K562 (cell line): Measurements from ENCODE around the gene USH2A. TPM values are rescaled to one million over a fixed set of nuclear protein-coding genes. Genes with fewer than 3 reads are reported as not detected.

ENCODE experiments used
- ATAC-seq: fragments of 200-7000 bp; cut with Tn5 transposase; 3 replicates; pipeline ENCODE4 v1.9.1; 2020; ENCODE audit warnings: moderate library complexity
- BruUV-seq: library from RNA; stranded (reverse); fragments of 400-500 nt; replicated peaks from 2 replicates; lab custom pipeline; 2021; lab: Mats Ljungman, UMichigan
- CTCF ChIA-PET: fragments of 300-600 bp; formaldehyde crosslinking; extraction: SDS; loops from one replicate; lab custom pipeline; 2021; ENCODE audit warnings: low intra/inter-chr PET ratio; lab: Yijun Ruan, JAX
- POLR2A ChIA-PET: fragments of 300-600, 350-650 bp; sonication (Branson Sonifier 250); formaldehyde crosslinking; extraction: SDS; loops from one replicate; lab custom pipeline; 2021; ENCODE audit warnings: antibody characterized with exemption, inconsistent platforms; lab: Yijun Ruan, JAX
- DNase-seq, 4 experiments: peaks; one replicate each; pipeline versions ENCODE4 v3.0.0 to v3.0.0-alpha.2; 2011 to 2018; ENCODE audit warnings: low spot score in 3 of 4, mixed read lengths in 3 of 4; ENCODE audit errors: extremely low read depth in 1 of 4
- FAIRE-seq: peaks from 2 replicates; lab custom pipeline; 2011; peaks lifted over from hg19 to GRCh38; lab: Jason Lieb, UNC
- H2AFZ ChIP-seq: 2 replicates; pipeline ENCODE4 v1.6.0; 2011; ENCODE audit warnings: low read depth, low read length, control low read depth, inconsistent platforms
- H3K27ac ChIP-seq: fragments of 200-600 bp; 3 replicates; pipeline ENCODE4 v1.8.0; 2011; ENCODE audit warnings: low read depth, mild to moderate bottlenecking, control low read depth, inconsistent platforms, low read length, moderate library complexity, mixed read lengths; ENCODE audit errors: extremely low read depth
- H3K27me3 ChIP-seq, 2 experiments: fragments of 300-600 bp in 1 of 2; 2 replicates in 1 of 2; 3 replicates in 1 of 2; pipeline versions ENCODE4 v1.6.0 to v1.8.0; 2011; ENCODE audit warnings: inconsistent platforms in 2 of 2, low read length in 2 of 2, mild to moderate bottlenecking in 1 of 2, mixed read lengths in 1 of 2, moderate library complexity in 1 of 2; ENCODE audit not compliant: control insufficient read depth in 2 of 2, insufficient read depth in 2 of 2
- H3K36me3 ChIP-seq: fragments of 300-600 bp; 3 replicates; pipeline ENCODE4 v1.8.0; 2011; ENCODE audit warnings: mild to moderate bottlenecking, low read length, inconsistent platforms; ENCODE audit not compliant: control insufficient read depth, insufficient read depth
- H3K4me1 ChIP-seq, 2 experiments: fragments of 200-600 bp in 1 of 2; replicated peaks in 1 of 2; 2 replicates in 1 of 2; 3 replicates in 1 of 2; pipeline versions ENCODE4 v1.5.1 to v1.8.0; 2011; ENCODE audit warnings: inconsistent platforms in 2 of 2, low read length in 2 of 2, mild to moderate bottlenecking in 1 of 2, mixed read lengths in 1 of 2, moderate library complexity in 1 of 2; ENCODE audit not compliant: control insufficient read depth in 2 of 2, insufficient read depth in 2 of 2
- H3K4me2 ChIP-seq: 2 replicates; pipeline ENCODE4 v1.6.1; 2011; ENCODE audit warnings: low read length, control low read depth, inconsistent platforms, mixed read lengths; ENCODE audit not compliant: insufficient read depth
- H3K4me3 ChIP-seq: fragments of 200-600 bp; sonication (generic), shearing (Covaris generic); 2 replicates; pipeline ENCODE4 v1.5.1; 2016; ENCODE audit warnings: control low read depth, inconsistent platforms
- H3K79me2 ChIP-seq: fragments of 200-600 bp; 3 replicates; pipeline ENCODE4 v1.8.0; 2011; ENCODE audit warnings: low read length, inconsistent platforms; ENCODE audit not compliant: control insufficient read depth, insufficient read depth
- H3K9ac ChIP-seq, 2 experiments: 2 replicates each; pipeline versions ENCODE4 v1.6.0 to v1.6.1; 2011; ENCODE audit warnings: low read depth in 2 of 2, low read length in 2 of 2, control low read depth in 1 of 2, inconsistent platforms in 1 of 2, mild to moderate bottlenecking in 1 of 2, mixed read lengths in 1 of 2; ENCODE audit not compliant: insufficient read depth in 1 of 2
- H3K9me1 ChIP-seq: one replicate; pipeline ENCODE4 v1.6.0; 2011; ENCODE audit warnings: inconsistent platforms, mild to moderate bottlenecking, low read length, moderate library complexity; ENCODE audit not compliant: control insufficient read depth, insufficient read depth
- H3K9me3 ChIP-seq: replicated peaks from 2 replicates; pipeline ENCODE4 v1.5.1; 2011; ENCODE audit warnings: low read depth, low read length, inconsistent platforms; ENCODE audit not compliant: control insufficient read depth, insufficient read depth
- H4K20me1 ChIP-seq: replicated peaks from 2 replicates; pipeline ENCODE4 v1.6.1; 2011; ENCODE audit warnings: low read length, inconsistent platforms, mixed read lengths; ENCODE audit not compliant: control insufficient read depth, insufficient read depth
- ATF7 ChIP-seq: fragments of 450-650 bp; IDR thresholded peaks from 2 replicates; pipeline ENCODE4 v1.7.1; 2014; ENCODE audit warnings: mild to moderate bottlenecking, moderate library complexity
- BRCA1 ChIP-seq, 2 experiments: fragments of 450-650 bp in 1 of 2; sonication (generic) in 1 of 2; formaldehyde crosslinking in 1 of 2; IDR thresholded peaks; 2 replicates each; pipeline versions ENCODE4 v1.5.0 to v1.6.1; 2017 to 2020; ENCODE audit warnings: mild to moderate bottlenecking in 1 of 2, missing genetic modification reagents in 1 of 2
- CBFA2T2 ChIP-seq: fragments of 450-650 bp; conservative IDR thresholded peaks from 2 replicates; pipeline ENCODE4 v1.6.1; 2017; ENCODE audit warnings: mild to moderate bottlenecking
- CGGBP1 ChIP-seq: fragments of 250-450 bp; sonication (Bioruptor Pico); IDR thresholded peaks from 2 replicates; pipeline ENCODE4 v1.9.0; 2021; ENCODE audit warnings: mild to moderate bottlenecking
- DLX4 ChIP-seq: fragments of 250-450 bp; sonication (Bioruptor Pico); IDR thresholded peaks from 2 replicates; pipeline ENCODE4 v1.6.1; 2021; ENCODE audit warnings: mild to moderate bottlenecking
- ELF2 ChIP-seq: fragments of 250-450 bp; sonication (Bioruptor Pico); IDR thresholded peaks from 2 replicates; pipeline ENCODE4 v1.5.0; 2021; ENCODE audit warnings: mild to moderate bottlenecking
- HDAC8 ChIP-seq: fragments of 450-650 bp; IDR thresholded peaks from 2 replicates; pipeline ENCODE4 v1.6.1; 2016; ENCODE audit warnings: mild to moderate bottlenecking, missing genetic modification characterization, moderate library complexity, missing compliant biosample characterization
- KLF13 ChIP-seq: fragments of 450-650 bp; IDR thresholded peaks from 2 replicates; pipeline ENCODE4 v1.6.1; 2016; ENCODE audit warnings: missing genetic modification characterization, low read depth, mild to moderate bottlenecking, missing compliant biosample characterization, moderate library complexity, borderline replicate concordance
- MEIS2 ChIP-seq: fragments of 450-650 bp; IDR thresholded peaks from 2 replicates; pipeline ENCODE4 v1.6.1; 2014; ENCODE audit warnings: mild to moderate bottlenecking; ENCODE audit not compliant: partially characterized antibody
- MIER1 ChIP-seq: fragments of 450-650 bp; IDR thresholded peaks from 2 replicates; pipeline ENCODE4 v1.6.1; 2016; ENCODE audit warnings: antibody characterized with exemption, mild to moderate bottlenecking, low read depth
- NFYB ChIP-seq: IDR thresholded peaks from 2 replicates; pipeline ENCODE4 v1.6.1; 2011; ENCODE audit warnings: mild to moderate bottlenecking, moderate library complexity; ENCODE audit not compliant: insufficient read length; ENCODE audit errors: extremely low read depth
- POLR2H ChIP-seq: IDR thresholded peaks from 2 replicates; pipeline ENCODE4 v1.6.1; 2016; ENCODE audit warnings: missing genetic modification characterization, low read depth, mild to moderate bottlenecking, control low read depth, missing compliant biosample characterization, moderate library complexity
- PRPF4 ChIP-seq: fragments of 200-400 bp; formaldehyde crosslinking; IDR thresholded peaks from one replicate; pipeline ENCODE4 v1.6.1; 2017; ENCODE audit warnings: low read length, low read depth, mild to moderate bottlenecking; ENCODE audit not compliant: insufficient read depth, poor library complexity, severe bottlenecking
- RAD21 ChIP-seq, 2 experiments: fragments of 250-450 bp in 1 of 2; fragments of 450-650 bp in 1 of 2; sonication (Bioruptor Pico) in 1 of 2; formaldehyde crosslinking in 1 of 2; IDR thresholded peaks in 1 of 2; conservative IDR thresholded peaks in 1 of 2; 2 replicates each; pipeline versions ENCODE4 v1.4.0 to v1.8.0; 2020 to 2022; ENCODE audit warnings: mild to moderate bottlenecking in 2 of 2, moderate library complexity in 1 of 2
- SRF ChIP-seq, 2 experiments: fragments of 250-450, 450-650 bp in 1 of 2; sonication (Bioruptor Pico) in 1 of 2; sonication (generic) in 1 of 2; formaldehyde crosslinking; IDR thresholded peaks; 2 replicates each; pipeline versions ENCODE4 v1.5.0 to v1.5.1; 2020 to 2022; ENCODE audit warnings: mild to moderate bottlenecking in 1 of 2, missing genetic modification reagents in 1 of 2
- TARDBP ChIP-seq: fragments of 450-650 bp; IDR thresholded peaks from 2 replicates; pipeline ENCODE4 v1.6.1; 2016
- TCF15 ChIP-seq: fragments of 250-450 bp; sonication (Bioruptor Pico); IDR thresholded peaks from 2 replicates; pipeline ENCODE4 v1.8.0; 2022; ENCODE audit warnings: moderate library complexity, mild to moderate bottlenecking, inconsistent platforms
- ZNF507 ChIP-seq: conservative IDR thresholded peaks from 2 replicates; pipeline ENCODE4 v1.6.1; 2017; ENCODE audit warnings: missing genetic modification characterization, missing compliant biosample characterization
- ZNF780A ChIP-seq: fragments of 250-450 bp; sonication (Bioruptor Pico); IDR thresholded peaks from 2 replicates; pipeline ENCODE4 v1.5.0; 2021; ENCODE audit warnings: mild to moderate bottlenecking
- in situ Hi-C: fragments of 300-500 bp; cut with MboI; formaldehyde crosslinking; loops from 4 replicates; pipeline ENCODE4 v1.15.0; 2018; ENCODE audit warnings: inconsistent platforms, mixed read lengths
- intact Hi-C: fragments of 100-400 bp; cut with micrococcal nuclease; formaldehyde crosslinking; loops from 2 replicates; pipeline ENCODE4 v1.14.2; 2022
- polyA plus RNA-seq, 8 experiments: library from polyadenylated mRNA; depleted of rRNA in 4 of 8; stranded (reverse) in 5 of 8; unstranded in 3 of 8; fragments of >200 nt; fragmentation: Nextera tagmentation in 2 of 8; fragmentation: Illumina TruSeq in 1 of 8; extraction: Ambion mirVana in 2 of 8; extraction: Trizol in 1 of 8; gene quantifications; 2 replicates each; pipeline versions ENCODE4 v1.2.1 to v1.2.3, GENCODE V29; 2011 to 2014; ENCODE audit warnings: inconsistent platforms in 1 of 8, missing spikeins in 1 of 8
- total RNA-seq, 7 experiments: library from RNA; depleted of rRNA in 6 of 7; stranded (reverse); fragments of >200 nt in 6 of 7; fragmentation: Illumina TruSeq in 2 of 7; extraction: Trizol in 2 of 7; gene quantifications; 2 replicates each; pipeline versions ENCODE4 v1.2.1 to v1.2.3, GENCODE V29; 2011 to 2021; ENCODE audit warnings: low replicate concordance in 1 of 7

The USH2A gene
- total and polyA plus RNA-seq, 9 of the 15 experiments (the other 6 are each of a cell fraction or from before 2014, with no cell fraction given) = under 0.01 TPM; not detected in 7

- POLR2A ChIA-PET = no interaction called here
- no TSS peak for BruUV-seq
- in situ Hi-C loops = no loop called here
These were observed 92.0 kb downstream of the USH2A start for GRCh38 chr1:216331211-216331610.

More at GRCh38 chr1:216331211-216331610, 92.0 kb downstream of the USH2A start:
- H3K9ac ChIP-seq = no peak overlapping the region
- H3K27me3 ChIP-seq = no peaks in the 10 kb centered on the region
- CTCF ChIA-PET = no interaction called here
- no peaks in the 10 kb centered on the region for H3K9me1 ChIP-seq
- FAIRE-seq (no peak), ATAC-seq (no peak), DNase-seq (no peak)
- no peak overlapping the region for H3K4me3 ChIP-seq
- peaks cover 3% of the 10 kb centered on the region; the same call in 1 of the 2 replicates for H3K9me3 ChIP-seq
- no peak for TF ChIP-seq NFYB
- TF ChIP-seq ZNF507 (tag) = no peak
- no peak for TF ChIP-seq DLX4 (CRISPR knock-in tag)
- no peak for TF ChIP-seq MIER1
- no peak for TF ChIP-seq SRF (CRISPR knock-in tag; IDR thresholded peaks at IDR 0.05)
- no peak for TF ChIP-seq MEIS2
- TF ChIP-seq TARDBP = no peak
- TF ChIP-seq ELF2 = no peak
- no peak for TF ChIP-seq ZNF780A (CRISPR knock-in tag)
- TF ChIP-seq CBFA2T2 = no peak
- no peak for TF ChIP-seq BRCA1 (IDR thresholded peaks at IDR 0.05)
- TF ChIP-seq BRCA1 (CRISPR knock-in tag; IDR thresholded peaks at IDR 0.05) = no peak
- no peak for TF ChIP-seq RAD21 (CRISPR knock-in tag; conservative IDR thresholded peaks at IDR 0.05 in 1 of 2, IDR thresholded peaks at IDR 0.05 in 1 of 2)
- no peak for TF ChIP-seq ATF7
- no peak for TF ChIP-seq CGGBP1
- TF ChIP-seq KLF13 (tag) = no peak
- TF ChIP-seq HDAC8 (tag) = no peak
- TF ChIP-seq TCF15 (CRISPR knock-in tag) = no peak
- no peak for TF ChIP-seq POLR2H (tag)
- no peak for TF ChIP-seq PRPF4
- no peak overlapping the region for H2AFZ ChIP-seq
- no peaks in the 10 kb centered on the region for H3K79me2 ChIP-seq
- H3K4me2 ChIP-seq = no peak overlapping the region
- no peaks in the 10 kb centered on the region for H3K4me1 ChIP-seq
- no peaks in the 10 kb centered on the region for H4K20me1 ChIP-seq
- H3K36me3 ChIP-seq = no peaks in the 10 kb centered on the region
- intact Hi-C loops = no loop called here
- H3K27ac ChIP-seq = no peak overlapping the region
